Stimulated activated CD8-positive, alpha-beta memory T cell treated with anti-CD3 and anti-CD28 coated beads, Interleukin-12 subunit alpha, Interleukin-12 subunit beta, amount 100 ng/mL, for 4 hours (primary cell): ENCODE results near the gene TTC28.
"Not testable (repeated sequence)": the region's sequence is repeated elsewhere in the genome, so short reads cannot be mapped to it uniquely, and the experiment has no call there.

Source experiments
- DNase-seq: peaks from one replicate; pipeline ENCODE4 v3.0.0-alpha.2; 2020; ENCODE audit warnings: low read depth

TTC28 gene

DNA sequence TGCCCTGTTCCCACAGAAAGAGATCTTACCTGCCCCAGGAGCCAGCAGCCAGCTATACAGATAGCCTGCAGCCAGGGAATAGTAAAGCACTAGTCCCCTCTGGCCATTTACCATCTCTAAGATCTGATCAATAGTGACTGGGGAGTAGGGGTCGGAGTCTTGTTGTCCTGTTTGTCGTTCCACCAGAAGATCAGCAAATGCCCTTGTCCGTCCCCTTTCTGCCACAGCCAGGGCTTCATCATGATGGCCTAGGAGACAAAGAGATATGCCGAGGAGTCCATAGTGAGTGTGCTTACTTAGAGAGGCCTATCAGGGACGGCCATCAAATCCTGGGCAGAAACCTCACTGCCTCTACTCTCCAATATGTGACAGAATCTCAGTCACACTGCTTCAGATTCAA lies 583.5 kb downstream of the TTC28 start:
- DNase-seq: no peak

- DNase-seq: no peak
These were observed 584.1 kb downstream of the TTC28 start for GRCh38 chr22:28095316-28096095.

DNA sequence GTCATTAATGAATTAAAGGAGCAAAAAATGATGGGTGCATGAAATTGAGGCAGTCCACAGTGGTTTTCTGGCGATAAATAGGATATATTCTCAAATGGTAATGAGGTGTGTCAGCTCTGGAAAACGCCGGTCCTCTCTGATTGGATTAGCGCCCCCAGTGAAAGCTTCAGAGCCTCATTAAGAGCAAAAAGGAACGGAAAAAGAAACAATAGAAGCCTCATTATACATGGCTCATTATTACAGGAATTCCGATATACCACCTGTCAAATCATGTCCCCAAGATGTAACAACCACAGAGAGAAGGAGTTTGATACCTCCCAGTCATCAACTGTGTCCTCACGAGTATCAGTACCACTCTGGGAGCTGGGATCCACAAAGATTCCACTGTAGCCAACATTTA lies 584.9 kb downstream of the TTC28 start:
- DNase-seq: no peak

GRCh38 chr22:28093711-28094110 lies 585.9 kb downstream of the TTC28 start:
- no peak for DNase-seq

- DNase-seq: no peak
These were observed 588.2 kb downstream of the TTC28 start for GRCh38 chr22:28091486-28091885.

DNA sequence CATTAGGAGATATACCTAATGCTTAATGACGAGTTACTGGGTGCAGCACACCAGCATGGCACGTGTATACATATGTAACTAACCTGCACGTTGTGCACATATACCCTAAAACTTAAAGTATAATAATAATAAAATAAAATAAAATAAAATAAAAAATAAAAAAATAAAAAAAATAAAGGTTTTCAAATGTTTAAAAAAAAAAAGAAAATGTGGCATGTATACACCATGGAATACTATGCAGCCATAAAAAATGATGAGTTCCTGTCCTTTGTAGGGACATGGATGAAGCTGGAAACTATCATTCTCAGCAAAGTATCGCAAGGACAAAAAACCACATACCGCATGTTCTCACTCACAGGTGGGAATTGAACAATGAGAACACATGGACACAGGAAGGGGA lies 590.1 kb downstream of the TTC28 start:
- DNase-seq: not testable (repeated sequence)

DNA sequence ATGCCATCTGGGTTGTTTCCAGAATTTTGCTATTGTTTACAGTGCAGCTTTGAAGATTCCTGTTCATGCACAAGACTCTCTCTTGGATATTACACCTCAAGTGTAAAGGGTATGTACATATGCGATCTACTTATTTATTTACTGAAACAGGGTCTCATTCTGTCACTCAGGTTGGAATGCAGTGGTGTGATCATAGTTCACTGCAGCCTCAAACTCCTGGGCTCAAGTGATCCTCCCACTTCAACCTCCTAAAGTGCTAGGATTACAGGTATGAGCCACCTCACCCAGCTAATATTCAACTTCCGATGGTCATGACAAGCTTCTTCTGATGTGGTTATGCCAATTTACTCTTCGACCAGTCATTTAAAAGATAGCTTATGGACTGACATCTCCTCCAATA lies 602.5 kb downstream of the TTC28 start:
- DNase-seq: no peak

DNA sequence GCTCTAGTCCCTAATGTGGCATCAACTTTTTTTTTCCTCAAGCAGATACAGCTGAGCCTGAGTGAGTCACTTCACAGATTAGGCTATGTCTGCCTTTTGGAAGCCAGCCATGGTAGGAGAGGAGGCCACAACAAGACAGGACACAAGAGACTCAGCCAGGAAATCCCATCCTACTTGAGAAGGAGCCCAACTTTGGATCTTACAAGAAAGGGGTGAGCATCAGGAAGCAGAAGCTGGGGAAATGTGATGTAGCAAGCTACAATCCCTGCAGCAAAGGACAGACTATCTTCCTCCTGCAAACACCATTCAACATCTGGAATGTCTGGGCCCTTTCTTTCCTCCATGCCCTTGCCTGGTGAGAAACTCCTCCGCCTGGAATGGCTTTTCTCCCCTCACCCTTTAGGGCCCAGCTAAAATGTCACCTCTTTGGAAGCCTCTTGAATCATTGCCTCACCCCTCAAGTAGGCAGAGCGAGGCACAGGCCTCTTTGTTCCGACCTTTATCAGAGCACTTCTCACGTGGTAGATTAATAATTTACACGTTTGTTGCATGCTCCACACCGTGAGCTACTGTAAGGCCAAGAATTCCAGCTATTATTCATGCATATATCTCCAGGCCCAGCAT lies 604.2 kb downstream of the TTC28 start:
- DNase-seq: no peak

GRCh38 chr22:28074526-28074925 lies 605.1 kb downstream of the TTC28 start:
- no peak for DNase-seq

GRCh38 chr22:28072066-28072465 lies 607.6 kb downstream of the TTC28 start:
- no peak for DNase-seq

DNA sequence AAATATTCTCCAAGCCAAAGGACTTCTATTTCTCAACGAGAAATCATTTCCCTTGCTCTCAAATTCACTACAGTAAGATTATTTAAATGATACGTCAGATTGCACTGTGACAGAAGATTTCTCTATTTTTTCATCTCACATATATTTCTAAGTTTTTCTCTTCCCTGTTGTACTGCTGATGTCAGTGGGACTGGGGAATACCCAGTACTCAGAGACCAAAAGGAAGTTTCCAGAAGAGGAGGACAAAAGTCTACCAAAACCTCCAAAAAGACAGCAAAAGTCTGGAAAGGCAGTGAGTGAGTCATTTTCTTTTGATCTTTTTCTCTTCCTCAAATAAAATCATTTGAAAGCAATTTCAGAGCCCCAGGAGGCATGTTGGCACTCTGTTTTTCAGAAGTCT lies 610.8 kb downstream of the TTC28 start:
- DNase-seq: no peak

DNA sequence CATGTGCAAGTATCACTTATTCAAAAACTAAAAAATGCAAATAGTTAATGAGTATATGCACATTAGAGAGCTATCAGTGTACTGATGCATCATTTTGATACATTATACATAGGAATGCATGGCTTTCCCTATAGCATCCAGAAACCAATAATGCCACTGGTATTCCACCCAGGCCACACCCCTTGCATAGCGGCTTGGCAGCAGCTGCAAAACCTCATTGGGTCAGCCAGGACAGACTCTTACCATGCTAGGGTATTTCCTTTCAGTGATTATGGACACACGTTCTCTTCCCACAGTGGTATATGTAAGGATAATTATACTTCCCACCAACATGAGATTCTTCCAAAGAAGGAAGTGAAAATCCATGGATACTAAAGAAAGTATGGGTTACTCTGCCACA lies 614.7 kb downstream of the TTC28 start:
- no peak for DNase-seq

DNA sequence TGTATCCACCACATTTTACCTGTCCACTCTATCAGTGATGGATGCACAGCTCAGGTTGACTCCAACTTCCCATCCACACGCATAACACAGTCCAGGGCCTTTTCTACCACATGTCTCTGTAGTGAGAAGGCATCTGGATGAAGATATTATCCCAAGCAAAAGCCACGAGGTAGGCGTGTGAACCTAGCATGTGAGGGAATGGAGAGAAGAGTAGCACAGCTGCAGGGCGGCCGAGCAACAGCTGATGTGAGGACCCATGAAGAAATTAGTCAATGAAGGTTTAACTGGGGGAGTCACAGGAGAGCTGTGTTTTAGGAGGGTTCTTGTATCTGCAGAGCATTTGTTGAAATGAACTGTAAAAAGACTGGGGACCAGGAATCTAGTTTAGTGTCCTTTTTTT lies 616.0 kb downstream of the TTC28 start:
- DNase-seq: no peak

DNA sequence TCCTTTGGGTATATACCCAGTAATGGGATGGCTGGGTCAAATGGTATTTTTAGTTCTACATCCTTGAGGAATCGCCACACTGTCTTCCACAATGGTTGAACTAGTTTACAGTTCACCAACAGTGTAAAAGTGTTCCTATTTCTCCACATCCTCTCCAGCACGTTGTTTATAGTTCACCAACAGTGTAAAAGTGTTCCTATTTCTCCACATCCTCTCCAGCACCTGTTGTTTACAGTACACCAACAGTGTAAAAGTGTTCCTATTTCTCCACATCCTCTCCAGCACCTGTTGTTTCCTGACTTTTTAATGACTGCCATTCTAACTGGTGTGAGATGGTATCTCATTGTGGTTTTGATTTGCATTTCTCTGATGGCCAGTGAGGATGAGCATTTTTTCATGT lies 619.0 kb downstream of the TTC28 start:
- DNase-seq: not testable (repeated sequence)

DNA sequence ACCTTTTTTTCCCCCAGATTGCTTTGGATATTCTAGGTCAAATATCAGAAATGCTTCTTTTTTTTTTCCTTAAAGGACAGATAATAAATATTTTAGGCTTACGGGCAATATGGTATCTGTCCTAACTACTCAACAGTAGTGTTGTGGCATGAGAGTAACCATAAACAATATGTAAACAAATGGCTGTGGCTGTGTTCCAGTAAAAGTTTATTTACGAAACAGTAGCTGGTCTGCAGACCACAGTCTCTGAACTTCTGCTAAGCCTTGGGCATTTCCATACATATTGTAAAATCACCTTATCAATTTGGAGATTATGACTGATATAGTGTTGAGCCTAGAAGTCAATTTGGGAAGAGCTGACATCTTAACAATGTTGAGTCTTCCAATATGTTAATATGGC lies 621.6 kb downstream of the TTC28 start:
- no peak for DNase-seq

DNA sequence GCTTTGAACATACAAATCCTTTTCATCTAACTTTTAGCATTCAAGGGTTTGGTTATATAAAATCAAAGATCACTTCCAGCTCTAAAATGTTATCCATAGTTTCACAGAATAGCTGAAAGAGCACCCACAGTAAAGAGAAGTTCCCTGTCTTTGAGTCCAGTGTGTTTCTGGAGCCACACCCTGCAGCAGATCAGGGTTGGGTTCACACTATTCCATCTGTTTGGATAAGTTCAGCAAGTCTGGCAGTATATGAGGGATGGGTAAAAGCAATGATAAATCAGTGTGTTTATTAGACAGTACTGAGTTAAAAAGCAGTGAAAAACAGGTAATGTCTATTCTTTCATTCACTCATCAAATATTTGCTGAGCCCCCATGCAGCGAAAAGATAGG lies 624.8 kb downstream of the TTC28 start:
- DNase-seq: no peak

DNA sequence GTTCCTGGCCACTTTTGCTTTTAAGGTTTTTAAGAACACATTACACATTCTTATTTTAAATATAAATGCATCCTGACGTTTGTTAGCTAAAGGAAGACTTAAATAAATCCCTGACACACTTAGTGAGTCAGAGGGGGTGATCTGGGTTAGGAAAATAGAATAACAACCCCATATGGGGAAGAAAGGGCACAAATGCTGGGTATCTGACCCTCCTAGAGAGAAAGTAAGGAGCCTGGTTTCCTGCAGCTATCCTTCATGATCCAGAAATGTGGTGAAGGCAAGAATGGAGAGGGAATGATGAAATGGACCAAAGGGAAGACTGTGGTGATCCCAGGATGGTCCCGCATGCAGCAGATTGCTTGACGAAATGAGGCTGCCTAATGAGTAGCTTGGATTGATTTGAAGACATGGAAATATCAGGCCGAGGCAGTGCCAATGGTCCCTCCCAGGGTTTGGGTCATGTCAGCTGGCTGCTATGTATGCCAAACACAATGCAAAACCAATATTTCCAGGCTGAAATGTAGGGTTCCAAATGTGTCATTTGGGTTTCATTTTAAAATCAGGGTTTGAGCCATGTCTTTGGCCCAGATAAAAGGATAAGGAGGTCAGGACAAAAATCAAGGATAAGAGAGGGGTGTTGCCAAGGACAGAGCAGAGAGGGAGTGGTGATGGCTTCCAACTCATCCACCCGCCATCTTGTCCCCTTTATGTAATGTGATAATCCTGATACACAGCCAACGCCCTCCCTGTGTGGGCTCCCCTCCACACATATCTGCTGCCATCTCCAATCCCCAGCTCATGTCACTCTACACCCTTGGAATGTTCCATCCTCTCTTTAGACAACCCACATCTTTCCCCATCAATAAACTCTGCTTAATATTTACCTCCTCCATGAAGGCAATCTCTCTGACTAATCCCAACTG lies 625.5 kb downstream of the TTC28 start:
- DNase-seq: no peak

DNA sequence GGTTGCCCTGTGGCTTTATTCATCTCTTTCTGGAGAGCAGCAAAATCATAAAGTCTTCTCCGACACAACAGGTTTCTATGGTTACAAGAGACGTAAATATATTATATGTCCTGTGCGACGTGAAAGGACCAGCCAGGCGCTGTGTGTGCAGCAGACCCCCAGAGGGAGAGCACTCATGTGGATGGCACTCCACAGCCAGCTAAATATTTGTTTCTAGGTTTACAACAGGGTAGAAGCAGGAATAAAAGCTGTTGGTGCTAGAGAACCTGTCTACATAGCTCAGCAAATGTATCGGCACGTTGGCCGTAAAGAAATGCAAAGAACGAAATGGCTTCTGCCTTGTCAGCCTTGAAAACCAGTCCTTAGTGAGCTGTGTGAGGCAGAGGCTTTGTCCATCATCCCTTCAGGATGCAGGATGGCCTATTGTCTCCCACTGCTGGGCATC lies 626.8 kb downstream of the TTC28 start:
- DNase-seq: no peak

GRCh38 chr22:28051787-28052356 lies 627.8 kb downstream of the TTC28 start:
- DNase-seq: no peak

DNA sequence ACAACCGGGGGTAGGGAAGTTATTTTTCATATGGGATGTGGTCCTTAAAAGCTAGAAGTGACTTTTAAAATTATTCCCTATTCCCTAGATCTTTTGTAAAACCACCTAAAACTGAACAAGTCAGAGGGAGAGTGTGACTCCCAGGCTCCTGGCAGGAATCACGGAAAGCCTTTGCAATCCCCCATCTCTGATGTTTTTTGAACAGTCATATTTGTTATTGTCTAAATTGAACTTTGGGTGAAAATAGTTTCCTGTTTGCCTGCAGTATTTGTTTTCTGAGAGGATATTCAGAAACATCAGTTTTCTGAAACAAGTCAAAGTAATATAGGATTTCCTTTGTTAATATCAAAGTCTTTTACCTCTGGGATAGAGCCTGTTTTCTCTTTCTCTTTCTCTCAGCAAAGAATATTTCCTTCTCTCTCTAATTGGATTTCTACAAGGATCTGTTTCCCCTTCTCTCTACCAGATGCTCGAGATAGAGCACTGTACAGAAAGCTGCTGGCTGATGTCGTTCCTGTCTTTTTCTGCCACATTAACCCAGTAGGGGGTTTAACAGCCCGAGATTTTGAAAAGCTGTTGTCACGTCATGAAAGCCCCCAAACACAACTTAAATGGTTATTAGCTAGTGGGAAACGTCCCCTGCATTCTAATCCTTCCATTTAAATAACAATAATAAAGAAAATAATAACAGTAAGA lies 628.4 kb downstream of the TTC28 start:
- DNase-seq: no peak

GRCh38 chr22:28048529-28048928 lies 631.1 kb downstream of the TTC28 start:
- no peak for DNase-seq

GRCh38 chr22:28047740-28048139 lies 631.9 kb downstream of the TTC28 start:
- DNase-seq: no peak
